Measurements from ENCODE around the gene C10orf71.

The C10orf71 gene

GRCh38 chr10:49360271-49361177 is 61.6 kb downstream of the C10orf71 start:
- ATAC-seq: no peak
- no peaks in the 10 kb centered on the region for H3K9me3 Mint-ChIP-seq
- no peak overlapping the region for H3K4me3 Mint-ChIP-seq
- H3K4me1 Mint-ChIP-seq: peaks cover 5% of the 10 kb centered on the region
- no peak overlapping the region for H3K27ac Mint-ChIP-seq
- H3K36me3 Mint-ChIP-seq: no peaks in the 10 kb centered on the region
- DNase-seq (ENCODE audit: low spot score in 2 of 2): peak in 1 of 2 donors; percentile 36

- peaks cover 5% of the 10 kb centered on the region for H3K4me1 Mint-ChIP-seq
- no peak overlapping the region for H3K27ac Mint-ChIP-seq
- no peaks in the 10 kb centered on the region for H3K36me3 Mint-ChIP-seq
- H3K9me3 Mint-ChIP-seq: no peaks in the 10 kb centered on the region
- H3K4me3 Mint-ChIP-seq: no peak overlapping the region
- DNase-seq (ENCODE audit: low spot score in 2 of 2): peak in 1 of 2 donors; percentile 18
- ATAC-seq: no peak
These were observed 62.2 kb downstream of the C10orf71 start for GRCh38 chr10:49361178-49361554.

GRCh38 chr10:49361735-49362568 is 63.0 kb downstream of the C10orf71 start:
- Mint-ChIP-seq H3K9me3 (no peaks in the 10 kb centered on the region), H3K36me3 (no peaks in the 10 kb centered on the region), H3K4me3 (no peak overlapping the region), H3K4me1 (peaks cover 1% of the 10 kb centered on the region), H3K27ac (no peak overlapping the region)
- ATAC-seq (no peak), DNase-seq (ENCODE audit: low spot score in 2 of 2) (peak in 1 of 2 donors; percentile 37)

- Mint-ChIP-seq H3K4me3 (no peak overlapping the region), H3K36me3 (no peaks in the 10 kb centered on the region)
- ATAC-seq: peak; percentile 25
These were observed 63.8 kb downstream of the C10orf71 start for GRCh38 chr10:49362596-49363260.

GRCh38 chr10:49363309-49364031 is 64.5 kb downstream of the C10orf71 start:
- Mint-ChIP-seq H3K9me3 (no peaks in the 10 kb centered on the region), H3K36me3 (no peaks in the 10 kb centered on the region), H3K4me3 (no peak overlapping the region), H3K27ac (no peak overlapping the region), H3K4me1 (no peaks in the 10 kb centered on the region)
- ATAC-seq (no peak), DNase-seq (ENCODE audit: low spot score in 2 of 2) (peak in 1 of 2 donors; percentile 33)

More at GRCh38 chr10:49362596-49363260, 63.8 kb downstream of the C10orf71 start:
- no peaks in the 10 kb centered on the region for H3K4me1 Mint-ChIP-seq
- peak in 1 of 2 donors; percentile 18 for DNase-seq (ENCODE audit: low spot score in 2 of 2)
- no peaks in the 10 kb centered on the region for H3K9me3 Mint-ChIP-seq
- H3K27ac Mint-ChIP-seq: no peak overlapping the region

DNA sequence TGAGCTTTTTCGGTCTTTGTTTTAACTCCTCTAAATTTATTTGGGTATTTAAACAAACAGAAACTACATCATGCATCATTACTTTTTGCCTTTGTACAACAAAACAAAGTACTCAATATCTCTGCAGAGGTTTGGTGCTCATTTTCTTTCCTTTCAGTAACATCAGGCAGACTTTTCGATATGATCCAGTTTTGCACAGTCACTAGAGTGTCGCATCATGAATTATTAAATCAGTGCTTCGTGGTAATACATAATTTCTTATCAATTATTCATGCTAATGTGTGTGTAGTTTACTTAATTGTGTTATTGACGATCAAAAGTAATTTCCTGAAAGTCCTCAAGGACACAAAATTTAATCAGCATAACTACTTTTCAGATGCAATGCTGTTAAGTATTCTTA is 65.1 kb downstream of the C10orf71 start:
- no peaks in the 10 kb centered on the region for H3K4me1 Mint-ChIP-seq
- ATAC-seq (no peak), DNase-seq (ENCODE audit: low spot score in 2 of 2) (no peak)
- no peaks in the 10 kb centered on the region for H3K36me3 Mint-ChIP-seq
- no peaks in the 10 kb centered on the region for H3K9me3 Mint-ChIP-seq
- no peak overlapping the region for H3K4me3 Mint-ChIP-seq
- no peak overlapping the region for H3K27ac Mint-ChIP-seq

GRCh38 chr10:49364747-49365146 is 65.8 kb downstream of the C10orf71 start:
- no peak for DNase-seq (ENCODE audit: low spot score in 2 of 2)

DNA sequence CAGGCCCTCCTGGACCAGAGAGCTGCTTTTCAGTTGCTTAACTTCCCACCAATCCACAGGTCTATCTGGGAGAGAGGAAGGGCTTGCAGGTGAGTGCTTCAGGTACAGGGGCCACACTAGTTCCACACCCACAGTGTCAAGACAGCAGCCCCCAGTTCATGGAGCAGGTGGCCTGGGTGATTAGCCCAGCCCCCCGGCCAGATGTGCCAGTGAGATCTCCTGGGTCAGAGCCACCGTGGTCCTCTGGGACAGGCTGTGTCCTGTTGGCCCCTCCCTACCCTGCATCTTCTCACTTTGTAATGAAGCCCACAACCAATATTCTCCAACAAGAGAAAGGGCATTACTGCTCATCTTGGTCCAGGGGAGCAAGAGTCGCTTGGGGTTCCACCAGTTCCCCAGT is 66.3 kb downstream of the C10orf71 start:
- Mint-ChIP-seq H3K27ac (no peak overlapping the region), H3K4me1 (no peaks in the 10 kb centered on the region), H3K9me3 (no peaks in the 10 kb centered on the region), H3K4me3 (no peak overlapping the region), H3K36me3 (no peaks in the 10 kb centered on the region)
- ATAC-seq: no peak
- no peak for DNase-seq (ENCODE audit: low spot score in 2 of 2)

More at GRCh38 chr10:49364747-49365146, 65.8 kb downstream of the C10orf71 start:
- no peak for ATAC-seq
- Mint-ChIP-seq H3K4me1 (no peaks in the 10 kb centered on the region), H3K4me3 (no peak overlapping the region), H3K36me3 (no peaks in the 10 kb centered on the region), H3K27ac (no peak overlapping the region), H3K9me3 (no peaks in the 10 kb centered on the region)

DNA sequence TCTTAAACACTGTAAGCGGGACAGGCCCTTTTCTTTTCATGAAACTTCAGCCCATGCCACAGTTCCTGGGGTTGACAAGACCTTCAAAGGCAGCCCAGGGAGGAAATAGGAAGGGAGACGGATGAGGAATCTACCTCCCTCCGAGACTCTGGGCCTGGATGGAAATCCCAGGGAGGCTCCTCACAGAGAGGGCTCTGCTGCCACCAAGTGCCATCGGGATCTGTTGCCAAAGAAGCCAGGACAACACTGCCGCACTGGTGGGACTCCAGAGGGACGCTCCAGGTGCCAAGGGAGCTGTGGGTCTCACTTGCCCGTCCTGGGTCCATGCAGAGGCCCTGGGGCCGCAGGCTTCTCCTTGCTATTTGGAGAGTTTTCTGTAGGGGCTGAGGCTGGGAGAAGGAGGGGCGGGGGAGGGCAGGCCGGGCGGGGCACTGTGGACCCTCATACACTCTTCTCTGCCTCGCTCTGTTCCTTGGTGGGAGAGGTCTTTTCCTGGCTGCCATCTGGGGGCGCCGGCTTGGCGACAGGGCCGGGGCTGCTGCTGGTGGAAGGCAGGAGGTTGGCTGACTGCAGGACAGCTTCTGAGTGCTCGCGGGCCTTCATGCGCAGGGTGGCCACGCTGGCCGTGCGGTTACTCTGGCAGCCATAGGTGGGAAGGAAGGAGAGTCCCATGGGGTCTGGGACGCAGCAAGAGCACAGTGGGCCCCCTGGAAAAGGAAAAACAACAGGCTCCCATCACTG is 66.9 kb downstream of the C10orf71 start:
- no peak for DNase-seq (ENCODE audit: low spot score in 2 of 2)
- H3K36me3 Mint-ChIP-seq: no peaks in the 10 kb centered on the region
- H3K4me3 Mint-ChIP-seq: no peak overlapping the region
- no peak for ATAC-seq
- H3K4me1 Mint-ChIP-seq: no peaks in the 10 kb centered on the region
- H3K27ac Mint-ChIP-seq: no peak overlapping the region
- no peaks in the 10 kb centered on the region for H3K9me3 Mint-ChIP-seq

- DNase-seq (ENCODE audit: low spot score in 2 of 2) (no peak), ATAC-seq (no peak)
- no peaks in the 10 kb centered on the region for H3K36me3 Mint-ChIP-seq
- no peaks in the 10 kb centered on the region for H3K4me1 Mint-ChIP-seq
- H3K9me3 Mint-ChIP-seq: no peaks in the 10 kb centered on the region
- H3K4me3 Mint-ChIP-seq: no peak overlapping the region
- H3K27ac Mint-ChIP-seq: no peak overlapping the region
These were observed 67.5 kb downstream of the C10orf71 start for GRCh38 chr10:49366460-49366859.

- Mint-ChIP-seq H3K36me3 (no peaks in the 10 kb centered on the region), H3K27ac (no peak overlapping the region), H3K4me3 (no peak overlapping the region), H3K4me1 (no peaks in the 10 kb centered on the region), H3K9me3 (no peaks in the 10 kb centered on the region)
- ATAC-seq (no peak), DNase-seq (ENCODE audit: low spot score in 2 of 2) (no peak)
These were observed 68.6 kb downstream of the C10orf71 start for GRCh38 chr10:49367600-49367999.

DNA sequence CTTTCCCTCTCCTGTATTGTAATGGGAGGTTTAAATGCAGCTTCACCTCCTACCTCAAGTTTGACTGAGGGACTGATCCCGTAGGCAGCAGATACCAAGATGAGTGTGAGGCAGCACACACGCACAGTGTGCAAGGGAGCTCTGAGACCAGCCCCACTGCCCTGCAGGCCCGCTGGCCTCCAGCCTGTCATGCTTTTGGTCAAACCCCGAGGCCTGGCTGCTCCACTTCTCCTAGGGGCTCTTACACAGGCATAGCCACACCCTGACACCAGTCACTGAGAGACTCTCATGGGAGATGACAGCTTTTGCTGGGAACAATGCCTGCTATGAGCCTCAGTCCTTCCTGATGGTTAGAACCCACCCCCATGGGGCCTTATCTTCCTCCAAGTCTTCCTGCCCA is 69.3 kb downstream of the C10orf71 start:
- no peaks in the 10 kb centered on the region for H3K4me1 Mint-ChIP-seq
- ATAC-seq (no peak), DNase-seq (ENCODE audit: low spot score in 2 of 2) (no peak)
- H3K9me3 Mint-ChIP-seq: no peaks in the 10 kb centered on the region
- no peak overlapping the region for H3K4me3 Mint-ChIP-seq
- no peak overlapping the region for H3K27ac Mint-ChIP-seq
- no peaks in the 10 kb centered on the region for H3K36me3 Mint-ChIP-seq

DNA sequence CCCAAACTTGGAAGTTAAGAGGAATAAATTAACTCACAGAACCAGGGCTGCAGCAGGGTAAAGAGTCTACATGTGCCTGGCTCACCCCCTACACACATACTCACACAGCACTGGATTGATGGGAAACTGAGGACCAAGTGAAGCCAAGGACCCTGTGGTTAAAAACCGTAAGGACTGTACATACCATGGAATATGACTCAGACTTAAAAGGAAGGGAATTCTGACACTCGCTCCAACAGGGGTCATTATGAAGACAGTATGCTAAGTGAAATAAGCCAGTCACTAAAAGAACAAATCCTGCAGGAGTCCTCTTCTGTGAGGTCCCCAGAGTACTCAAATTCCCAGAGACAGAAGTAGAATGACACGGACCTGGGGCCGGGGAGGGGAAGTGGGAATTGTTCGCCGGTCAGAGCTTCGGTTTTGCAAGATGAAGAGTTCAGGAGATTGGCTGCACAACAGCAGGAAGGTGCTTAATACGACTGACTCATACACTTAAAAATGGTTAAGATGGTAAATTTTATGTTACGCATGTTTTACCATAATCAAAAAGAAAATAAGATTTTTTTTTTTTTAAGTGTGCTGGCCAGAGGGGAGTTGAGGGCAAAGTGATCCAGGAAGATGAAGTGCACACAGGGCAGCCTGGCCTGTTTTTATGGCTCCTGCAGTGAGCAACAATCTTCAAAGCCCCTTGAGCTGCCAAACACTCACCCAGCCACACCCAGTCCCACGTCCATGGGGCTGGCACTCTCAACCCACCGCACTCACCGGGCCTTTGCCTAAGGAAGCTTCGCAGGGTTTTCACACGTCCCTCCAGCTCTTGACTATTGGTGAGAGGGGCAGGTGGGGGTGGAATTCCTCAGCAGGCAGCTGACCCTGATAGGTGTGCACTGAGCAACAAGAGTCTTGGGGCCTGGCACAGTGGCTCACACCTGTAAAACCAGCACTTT is 70.5 kb downstream of the C10orf71 start:
- Mint-ChIP-seq H3K9me3 (no peaks in the 10 kb centered on the region), H3K36me3 (no peaks in the 10 kb centered on the region), H3K27ac (no peak overlapping the region), H3K4me1 (no peaks in the 10 kb centered on the region), H3K4me3 (no peak overlapping the region)
- DNase-seq (ENCODE audit: low spot score in 2 of 2) (no peak), ATAC-seq (no peak)
